Mesendoderm (in vitro differentiated cells): Measurements from ENCODE around the gene GMIP.

Experiments
- DNase-seq: peaks from one replicate; pipeline ENCODE4 v3.0.0; 2013
- H2AK5ac ChIP-seq: 2 replicates; pipeline ENCODE4 v1.6.1; 2013; ENCODE audit warnings: low read length, inconsistent platforms
- H2BK120ac ChIP-seq: 2 replicates; pipeline ENCODE4 v1.6.1; 2013; ENCODE audit warnings: low read depth, mild to moderate bottlenecking, low read length, moderate library complexity, mixed read lengths
- H2BK15ac ChIP-seq: replicated peaks from 2 replicates; pipeline ENCODE4 v1.6.1; 2013; ENCODE audit warnings: low read depth, mild to moderate bottlenecking, moderate library complexity
- H2BK5ac ChIP-seq: 2 replicates; pipeline ENCODE4 v1.6.1; 2013; ENCODE audit warnings: low read length, inconsistent platforms
- H3K18ac ChIP-seq: 2 replicates; pipeline ENCODE4 v1.6.1; 2013; ENCODE audit warnings: mild to moderate bottlenecking, low read length, mixed read lengths
- H3K23ac ChIP-seq: one replicate; pipeline ENCODE4 v1.6.1; 2013; ENCODE audit warnings: low read length
- H3K27ac ChIP-seq: 2 replicates; pipeline ENCODE4 v1.5.1; 2013; ENCODE audit warnings: low read depth, mild to moderate bottlenecking, inconsistent platforms, low read length, moderate library complexity
- H3K27me3 ChIP-seq: 2 replicates; pipeline ENCODE4 v1.6.1; 2013; ENCODE audit warnings: low read length, control low read depth, mild to moderate bottlenecking, inconsistent platforms; ENCODE audit not compliant: insufficient read depth, poor library complexity
- H3K36me3 ChIP-seq: 2 replicates; pipeline ENCODE4 v1.6.1; 2013; ENCODE audit warnings: low read length, inconsistent platforms; ENCODE audit not compliant: control insufficient read depth, insufficient read depth
- H3K4ac ChIP-seq: one replicate; pipeline ENCODE4 v1.6.1; 2013; ENCODE audit warnings: low read depth, mild to moderate bottlenecking, low read length, moderate library complexity
- H3K4me1 ChIP-seq: 2 replicates; pipeline ENCODE4 v1.6.1; 2013; ENCODE audit warnings: low read depth, low read length, inconsistent platforms; ENCODE audit not compliant: control insufficient read depth
- H3K4me2 ChIP-seq: 2 replicates; pipeline ENCODE4 v1.6.1; 2013; ENCODE audit warnings: low read length
- H3K4me3 ChIP-seq: 2 replicates; pipeline ENCODE4 v1.5.1; 2013; ENCODE audit warnings: mild to moderate bottlenecking, low read length
- H3K56ac ChIP-seq: one replicate; pipeline ENCODE4 v1.6.1; 2013; ENCODE audit warnings: low read length
- H3K79me1 ChIP-seq: 2 replicates; pipeline ENCODE4 v1.6.1; 2013; ENCODE audit warnings: low read length, inconsistent platforms
- H3K79me2 ChIP-seq: 2 replicates; pipeline ENCODE4 v1.6.1; 2013; ENCODE audit warnings: mild to moderate bottlenecking, low read length; ENCODE audit not compliant: control insufficient read depth, insufficient read depth
- H3K9ac ChIP-seq: 2 replicates; pipeline ENCODE4 v1.6.1; 2013; ENCODE audit warnings: low read length, inconsistent platforms
- H4K5ac ChIP-seq: one replicate; pipeline ENCODE4 v1.6.1; 2013; ENCODE audit warnings: low read length
- H4K8ac ChIP-seq: one replicate; pipeline ENCODE4 v1.6.1; 2013; ENCODE audit warnings: low read depth, mild to moderate bottlenecking, control low read depth, low read length, moderate library complexity
- WGBS: extraction: QIAGEN DNeasy Blood & Tissue Kit; methylation state at CpG from one replicate; pipeline ENCODE4 v1.1.7; 2013; ENCODE audit warnings: low lambda C conversion rate, missing lambda C conversion rate; ENCODE audit not compliant: insufficient coverage; ENCODE audit errors: extremely low coverage; 5-methylcytosine and 5-hydroxymethylcytosine counted together

Gene GMIP

GRCh38 chr19:19662344-19662743 is 18.9 kb upstream of the GMIP start:
- H3K23ac ChIP-seq: no peak overlapping the region
- H3K4me3 ChIP-seq: no peak overlapping the region
- H3K4ac ChIP-seq: no peak overlapping the region
- H2BK15ac ChIP-seq: no peak overlapping the region
- no peak overlapping the region for H3K27ac ChIP-seq
- no peak overlapping the region for H2BK120ac ChIP-seq
- DNase-seq: no peak
- no peak overlapping the region for H3K18ac ChIP-seq
- no peaks in the 10 kb centered on the region for H3K27me3 ChIP-seq
- no peak overlapping the region for H2BK5ac ChIP-seq
- H3K79me2 ChIP-seq: peaks cover 28% of the 10 kb centered on the region
- H3K79me1 ChIP-seq: peaks cover 25% of the 10 kb centered on the region
- H3K9ac ChIP-seq: peak overlapping the region; percentile 94
- WGBS: no CpG with 5 or more reads among the region's 8 CpGs
- H3K4me1 ChIP-seq: peaks cover 4% of the 10 kb centered on the region
- H2AK5ac ChIP-seq: no peak overlapping the region
- peak overlapping the region; percentile 19 for H3K4me2 ChIP-seq
- peak overlapping the region; percentile 98 for H3K56ac ChIP-seq
- H3K36me3 ChIP-seq: peaks cover 13% of the 10 kb centered on the region
- H4K5ac ChIP-seq: no peak overlapping the region
- H4K8ac ChIP-seq: no peak overlapping the region

- Histone ChIP-seq H3K27me3 (no peaks in the 10 kb centered on the region), H3K4me2 (peak overlapping the region; percentile 11), H4K5ac (no peak overlapping the region), H2BK15ac (no peak overlapping the region), H3K23ac (no peak overlapping the region), H3K4me3 (no peak overlapping the region), H3K36me3 (peaks cover 17% of the 10 kb centered on the region), H2AK5ac (no peak overlapping the region), H3K79me2 (peaks cover 28% of the 10 kb centered on the region), H2BK120ac (no peak overlapping the region), H3K27ac (no peak overlapping the region), H3K79me1 (peaks cover 25% of the 10 kb centered on the region), H3K4me1 (peaks cover 4% of the 10 kb centered on the region), H2BK5ac (no peak overlapping the region), H3K56ac (no peak overlapping the region), H3K4ac (no peak overlapping the region), H3K18ac (no peak overlapping the region), H4K8ac (no peak overlapping the region), H3K9ac (no peak overlapping the region)
- no CpG with 5 or more reads among the region's 18 CpGs for WGBS
- peak; percentile 54 for DNase-seq
Observed at GRCh38 chr19:19661675-19662251, 18.3 kb upstream of the GMIP start.

GRCh38 chr19:19661141-19661674 is 17.8 kb upstream of the GMIP start:
- Histone ChIP-seq H2AK5ac (no peak overlapping the region), H3K4me2 (no peak overlapping the region), H2BK15ac (no peak overlapping the region), H2BK5ac (no peak overlapping the region), H3K27me3 (no peaks in the 10 kb centered on the region), H4K5ac (no peak overlapping the region), H3K79me1 (peaks cover 25% of the 10 kb centered on the region), H3K9ac (no peak overlapping the region), H3K36me3 (peaks cover 18% of the 10 kb centered on the region), H3K4me1 (peaks cover 4% of the 10 kb centered on the region), H3K23ac (no peak overlapping the region), H3K4ac (no peak overlapping the region), H3K56ac (peak overlapping the region; percentile 25), H3K79me2 (peaks cover 28% of the 10 kb centered on the region), H4K8ac (no peak overlapping the region), H2BK120ac (no peak overlapping the region), H3K4me3 (no peak overlapping the region), H3K18ac (no peak overlapping the region), H3K27ac (no peak overlapping the region)
- no CpG with 5 or more reads among the region's 10 CpGs for WGBS
- no peak for DNase-seq

- DNase-seq: no peak
- H2BK15ac ChIP-seq: no peak overlapping the region
- no peak overlapping the region for H3K56ac ChIP-seq
- peaks cover 4% of the 10 kb centered on the region for H3K4me1 ChIP-seq
- no peak overlapping the region for H2AK5ac ChIP-seq
- no peak overlapping the region for H2BK5ac ChIP-seq
- peaks cover 28% of the 10 kb centered on the region for H3K79me2 ChIP-seq
- no peak overlapping the region for H3K4me2 ChIP-seq
- H3K27me3 ChIP-seq: no peaks in the 10 kb centered on the region
- H3K23ac ChIP-seq: no peak overlapping the region
- H2BK120ac ChIP-seq: no peak overlapping the region
- H3K4ac ChIP-seq: no peak overlapping the region
- H3K18ac ChIP-seq: no peak overlapping the region
- WGBS: no CpG with 5 or more reads among the region's 17 CpGs
- H4K5ac ChIP-seq: no peak overlapping the region
- H3K79me1 ChIP-seq: peaks cover 25% of the 10 kb centered on the region
- no peak overlapping the region for H3K27ac ChIP-seq
- H3K4me3 ChIP-seq: no peak overlapping the region
- H3K36me3 ChIP-seq: peaks cover 23% of the 10 kb centered on the region
- H3K9ac ChIP-seq: no peak overlapping the region
- H4K8ac ChIP-seq: no peak overlapping the region
Observed at GRCh38 chr19:19659646-19660245, 16.3 kb upstream of the GMIP start.

GRCh38 chr19:19657397-19657783 is 13.9 kb upstream of the GMIP start:
- Histone ChIP-seq H3K56ac (no peak overlapping the region), H3K79me2 (peaks cover 18% of the 10 kb centered on the region), H3K4me3 (no peak overlapping the region), H3K18ac (no peak overlapping the region), H2BK5ac (no peak overlapping the region), H4K8ac (no peak overlapping the region), H3K27me3 (no peaks in the 10 kb centered on the region), H2BK120ac (no peak overlapping the region), H3K23ac (no peak overlapping the region), H3K4me1 (peaks cover 1% of the 10 kb centered on the region), H2BK15ac (no peak overlapping the region), H3K36me3 (peaks cover 27% of the 10 kb centered on the region), H4K5ac (no peak overlapping the region), H3K79me1 (peaks cover 19% of the 10 kb centered on the region), H3K27ac (no peak overlapping the region), H3K4ac (no peak overlapping the region), H2AK5ac (no peak overlapping the region), H3K9ac (no peak overlapping the region), H3K4me2 (no peak overlapping the region)
- DNase-seq: no peak
- no CpG with 5 or more reads among the region's 10 CpGs for WGBS
